Measurements from ENCODE around the gene SLC22A1. TPM values are rescaled to one million over a fixed set of nuclear protein-coding genes. Genes with fewer than 3 reads are reported as not detected.

SLC22A1 gene
- total and polyA plus RNA-seq, 10 of the 15 experiments (the other 5 are each of a cell fraction or from before 2014, with no cell fraction given), result 0.09 to 0.28 (median 0.15) TPM; not detected in 3

DNA sequence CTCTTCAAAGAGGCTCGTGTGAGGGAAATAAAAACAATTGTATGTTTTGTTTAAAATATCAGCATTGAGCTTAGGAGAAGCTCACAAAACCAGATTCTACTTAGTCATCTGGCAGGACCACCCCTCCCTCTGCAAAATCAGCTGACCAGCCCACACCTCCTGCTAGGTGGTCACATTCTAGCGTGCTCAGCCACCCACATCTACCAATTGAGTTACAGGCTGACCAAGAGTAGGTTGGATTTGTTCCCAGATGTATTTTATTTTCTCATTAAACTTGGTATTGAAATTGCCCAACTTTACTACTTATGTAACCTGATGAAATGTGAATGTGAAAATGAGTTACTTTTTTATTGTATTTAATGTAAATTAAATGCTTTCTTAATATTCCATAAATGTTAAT is 80.8 kb downstream of the SLC22A1 start (continued):
- TF ChIP-seq, protein P1, sequence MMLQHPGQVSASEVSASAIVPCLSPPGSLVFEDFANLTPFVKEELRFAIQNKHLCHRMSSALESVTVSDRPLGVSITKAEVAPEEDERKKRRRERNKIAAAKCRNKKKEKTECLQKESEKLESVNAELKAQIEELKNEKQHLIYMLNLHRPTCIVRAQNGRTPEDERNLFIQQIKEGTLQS (IDR thresholded peaks at IDR 0.05; ENCODE audit: borderline replicate concordance, extremely low read depth, low read depth, low read length), result no peak
- TF ChIP-seq, protein P2, sequence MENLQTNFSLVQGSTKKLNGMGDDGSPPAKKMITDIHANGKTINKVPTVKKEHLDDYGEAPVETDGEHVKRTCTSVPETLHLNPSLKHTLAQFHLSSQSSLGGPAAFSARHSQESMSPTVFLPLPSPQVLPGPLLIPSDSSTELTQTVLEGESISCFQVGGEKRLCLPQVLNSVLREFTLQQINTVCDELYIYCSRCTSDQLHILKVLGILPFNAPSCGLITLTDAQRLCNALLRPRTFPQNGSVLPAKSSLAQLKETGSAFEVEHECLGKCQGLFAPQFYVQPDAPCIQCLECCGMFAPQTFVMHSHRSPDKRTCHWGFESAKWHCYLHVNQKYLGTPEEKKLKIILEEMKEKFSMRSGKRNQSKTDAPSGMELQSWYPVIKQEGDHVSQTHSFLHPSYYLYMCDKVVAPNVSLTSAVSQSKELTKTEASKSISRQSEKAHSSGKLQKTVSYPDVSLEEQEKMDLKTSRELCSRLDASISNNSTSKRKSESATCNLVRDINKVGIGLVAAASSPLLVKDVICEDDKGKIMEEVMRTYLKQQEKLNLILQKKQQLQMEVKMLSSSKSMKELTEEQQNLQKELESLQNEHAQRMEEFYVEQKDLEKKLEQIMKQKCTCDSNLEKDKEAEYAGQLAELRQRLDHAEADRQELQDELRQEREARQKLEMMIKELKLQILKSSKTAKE (IDR thresholded peaks at IDR 0.05; ENCODE audit: low read depth, poor library complexity, severe bottlenecking), result no peak

DNA sequence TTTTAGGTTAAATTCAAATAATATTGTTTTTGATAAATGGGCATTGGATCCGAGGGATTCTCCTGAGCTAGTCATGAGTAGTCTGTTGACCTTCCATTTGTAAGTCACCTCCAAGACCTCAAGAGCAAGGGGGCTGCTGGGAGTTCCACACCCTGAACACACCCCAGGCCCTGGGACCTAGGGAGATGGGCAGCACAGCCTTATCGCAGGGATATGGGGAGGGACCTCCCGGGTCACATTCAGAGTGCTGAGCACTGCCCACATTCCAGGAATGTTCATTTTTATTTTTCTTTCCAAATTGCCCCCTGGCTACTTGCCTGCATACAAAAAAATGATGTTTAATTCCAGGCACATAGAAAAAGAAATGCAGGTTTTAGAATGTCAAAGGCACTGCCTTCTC is 81.5 kb downstream of the SLC22A1 start:
- TF ChIP-seq HDAC6 (IDR thresholded peaks at IDR 0.05; ENCODE audit: unreplicated experiment), result no peak
- no peak for TF ChIP-seq NR2F1 (conservative IDR thresholded peaks at IDR 0.05)
- TF ChIP-seq CHD2 (IDR thresholded peaks at IDR 0.05; ENCODE audit: borderline replicate concordance, low read depth, low read length), result no peak
- ATAC-seq (no peak), FAIRE-seq (no peak), DNase-seq (ENCODE audit: low read depth, low spot score) (no peak)
- RAD21 ChIA-PET (ENCODE audit: unreplicated experiment), result no interaction called here
- no peak overlapping the region for H3K9ac ChIP-seq (ENCODE audit: control insufficient read depth, insufficient read depth, low read length)
- no peaks in the 10 kb centered on the region for H3K36me3 ChIP-seq (ENCODE audit: control insufficient read depth in 2 of 2, insufficient read depth in 2 of 2, low read length in 1 of 2)
- no peaks in the 10 kb centered on the region for H3K27me3 ChIP-seq (replicated peaks in 1 of 2; ENCODE audit: control insufficient read depth in 2 of 2, insufficient read depth in 2 of 2, low read length in 1 of 2)
- BruUV-seq (replicated peaks), result no TSS peak
- intact Hi-C loops (cut with micrococcal nuclease; ENCODE audit: unreplicated experiment), result no loop called here
- SMC1A ChIA-PET (ENCODE audit: uncharacterized antibody, unreplicated experiment), result interaction anchor here (0.9 kb wide), 1 partner anchor 17 kb away, joined by 3 read pairs; no protein-coding TSS in a partner anchor
- H3K27ac ChIP-seq (ENCODE audit: control insufficient read depth, insufficient read depth), result no peak overlapping the region
- no peak overlapping the region for H3K4me3 ChIP-seq
- in situ Hi-C loops (cut with MboI), result no loop called here
- CTCF ChIA-PET, result no interaction called here
- no peaks in the 10 kb centered on the region for H4K20me1 ChIP-seq (ENCODE audit: control insufficient read depth, insufficient read depth)
- no peaks in the 10 kb centered on the region; the same call in 2 of the 3 replicates for H3K9me3 ChIP-seq (replicated peaks; ENCODE audit: control insufficient read depth, insufficient read depth, low read length)
- H3K4me2 ChIP-seq (ENCODE audit: control insufficient read depth, insufficient read depth), result no peak overlapping the region
- H3K79me2 ChIP-seq (ENCODE audit: control insufficient read depth, insufficient read depth, low read length), result no peaks in the 10 kb centered on the region
- no peak overlapping the region for H2AFZ ChIP-seq (ENCODE audit: control insufficient read depth, low read depth, low read length)
- POLR2A ChIA-PET, result interaction anchor here (0.6 kb wide), 2 partner anchors 161 to 195 kb away, joined by 3 to 6 read pairs; no protein-coding TSS in a partner anchor
- H3K4me1 ChIP-seq (ENCODE audit: control insufficient read depth, insufficient read depth, low read length), result no peaks in the 10 kb centered on the region
- WGBS (ENCODE audit: insufficient coverage, insufficient replicate concordance, low lambda C conversion rate, missing lambda C conversion rate), result 50% methylated on average over 3 of the region's 3 CpGs

All from GM12878 (cell line).